ENCODE results near the gene SMU1.

SMU1 gene

GRCh38 chr9:33076046-33077004, at the start of gene SMU1:
Gene SMU1, minus strand, starts transcription at chr9:33076674. Its CDS starts 66 bp downstream, at chr9:33076608.
- Histone ChIP-seq H3K9ac (ENCODE audit: low read length) (peak within 1 kb of the TSS; percentile 96), H3K4me3 (ENCODE audit: low read length) (peak within 1 kb of the TSS; percentile 94), H3K27me3 (ENCODE audit: control insufficient read depth, insufficient read depth, low read length) (no peaks in the 10 kb centered on the region), H3K4me1 (ENCODE audit: control insufficient read depth, low read depth, low read length) (peaks cover 4% of the 10 kb centered on the region), H3K36me3 (ENCODE audit: control insufficient read depth, low read depth, low read length) (peaks cover 21% of the 10 kb centered on the region), H3K9me3 (ENCODE audit: control insufficient read depth, low read depth, low read length) (no peaks in the 10 kb centered on the region), H3K27ac (ENCODE audit: low read length) (peak within 1 kb of the TSS; percentile 84)

- Histone ChIP-seq H3K4me3 (ENCODE audit: low read length) (no peak overlapping the region), H3K9me3 (ENCODE audit: control insufficient read depth, low read depth, low read length) (no peaks in the 10 kb centered on the region), H3K36me3 (ENCODE audit: control insufficient read depth, low read depth, low read length) (no peaks in the 10 kb centered on the region), H3K9ac (ENCODE audit: low read length) (no peak overlapping the region), H3K27ac (ENCODE audit: low read length) (no peak overlapping the region), H3K27me3 (ENCODE audit: control insufficient read depth, insufficient read depth, low read length) (no peaks in the 10 kb centered on the region), H3K4me1 (ENCODE audit: control insufficient read depth, low read depth, low read length) (no peaks in the 10 kb centered on the region)
Observed at GRCh38 chr9:33125461-33125860, 49.0 kb upstream of the SMU1 start.

GRCh38 chr9:33124751-33125381, 48.4 kb upstream of the SMU1 start:
- no peaks in the 10 kb centered on the region for H3K27me3 ChIP-seq (ENCODE audit: control insufficient read depth, insufficient read depth, low read length)
- H3K4me1 ChIP-seq (ENCODE audit: control insufficient read depth, low read depth, low read length), result no peaks in the 10 kb centered on the region
- H3K4me3 ChIP-seq (ENCODE audit: low read length), result no peak overlapping the region
- no peaks in the 10 kb centered on the region for H3K9me3 ChIP-seq (ENCODE audit: control insufficient read depth, low read depth, low read length)
- no peak overlapping the region for H3K27ac ChIP-seq (ENCODE audit: low read length)
- H3K9ac ChIP-seq (ENCODE audit: low read length), result no peak overlapping the region
- H3K36me3 ChIP-seq (ENCODE audit: control insufficient read depth, low read depth, low read length), result no peaks in the 10 kb centered on the region

GRCh38 chr9:33124046-33124445, 47.6 kb upstream of the SMU1 start:
- no peaks in the 10 kb centered on the region for H3K36me3 ChIP-seq (ENCODE audit: control insufficient read depth, low read depth, low read length)
- H3K9me3 ChIP-seq (ENCODE audit: control insufficient read depth, low read depth, low read length), result no peaks in the 10 kb centered on the region
- no peaks in the 10 kb centered on the region for H3K4me1 ChIP-seq (ENCODE audit: control insufficient read depth, low read depth, low read length)
- H3K27me3 ChIP-seq (ENCODE audit: control insufficient read depth, insufficient read depth, low read length), result no peaks in the 10 kb centered on the region
- no peak overlapping the region for H3K9ac ChIP-seq (ENCODE audit: low read length)
- no peak overlapping the region for H3K4me3 ChIP-seq (ENCODE audit: low read length)
- H3K27ac ChIP-seq (ENCODE audit: low read length), result no peak overlapping the region

- H3K9ac ChIP-seq (ENCODE audit: low read length), result no peak overlapping the region
- H3K4me3 ChIP-seq (ENCODE audit: low read length), result no peak overlapping the region
- H3K9me3 ChIP-seq (ENCODE audit: control insufficient read depth, low read depth, low read length), result no peaks in the 10 kb centered on the region
- no peaks in the 10 kb centered on the region for H3K36me3 ChIP-seq (ENCODE audit: control insufficient read depth, low read depth, low read length)
- H3K4me1 ChIP-seq (ENCODE audit: control insufficient read depth, low read depth, low read length), result no peaks in the 10 kb centered on the region
- no peaks in the 10 kb centered on the region for H3K27me3 ChIP-seq (ENCODE audit: control insufficient read depth, insufficient read depth, low read length)
- H3K27ac ChIP-seq (ENCODE audit: low read length), result no peak overlapping the region
Observed at GRCh38 chr9:33123407-33124031, 47.0 kb upstream of the SMU1 start.

- H3K27me3 ChIP-seq (ENCODE audit: control insufficient read depth, insufficient read depth, low read length), result no peaks in the 10 kb centered on the region
- H3K9ac ChIP-seq (ENCODE audit: low read length), result no peak overlapping the region
- no peaks in the 10 kb centered on the region for H3K9me3 ChIP-seq (ENCODE audit: control insufficient read depth, low read depth, low read length)
- no peak overlapping the region for H3K27ac ChIP-seq (ENCODE audit: low read length)
- no peaks in the 10 kb centered on the region for H3K36me3 ChIP-seq (ENCODE audit: control insufficient read depth, low read depth, low read length)
- no peaks in the 10 kb centered on the region for H3K4me1 ChIP-seq (ENCODE audit: control insufficient read depth, low read depth, low read length)
- H3K4me3 ChIP-seq (ENCODE audit: low read length), result no peak overlapping the region
Observed at GRCh38 chr9:33120620-33121019, 44.1 kb upstream of the SMU1 start.

GRCh38 chr9:33117796-33118195, 41.3 kb upstream of the SMU1 start:
- no peak overlapping the region for H3K27ac ChIP-seq (ENCODE audit: low read length)
- no peaks in the 10 kb centered on the region for H3K27me3 ChIP-seq (ENCODE audit: control insufficient read depth, insufficient read depth, low read length)
- H3K36me3 ChIP-seq (ENCODE audit: control insufficient read depth, low read depth, low read length), result no peaks in the 10 kb centered on the region
- no peak overlapping the region for H3K4me3 ChIP-seq (ENCODE audit: low read length)
- no peak overlapping the region for H3K9ac ChIP-seq (ENCODE audit: low read length)
- H3K9me3 ChIP-seq (ENCODE audit: control insufficient read depth, low read depth, low read length), result no peaks in the 10 kb centered on the region
- no peaks in the 10 kb centered on the region for H3K4me1 ChIP-seq (ENCODE audit: control insufficient read depth, low read depth, low read length)

- no peaks in the 10 kb centered on the region for H3K27me3 ChIP-seq (ENCODE audit: control insufficient read depth, insufficient read depth, low read length)
- no peak overlapping the region for H3K27ac ChIP-seq (ENCODE audit: low read length)
- no peak overlapping the region for H3K4me3 ChIP-seq (ENCODE audit: low read length)
- H3K4me1 ChIP-seq (ENCODE audit: control insufficient read depth, low read depth, low read length), result peaks cover 1% of the 10 kb centered on the region
- H3K9ac ChIP-seq (ENCODE audit: low read length), result no peak overlapping the region
- H3K9me3 ChIP-seq (ENCODE audit: control insufficient read depth, low read depth, low read length), result no peaks in the 10 kb centered on the region
- H3K36me3 ChIP-seq (ENCODE audit: control insufficient read depth, low read depth, low read length), result no peaks in the 10 kb centered on the region
Observed at GRCh38 chr9:33117306-33117705, 40.8 kb upstream of the SMU1 start.

- Histone ChIP-seq H3K4me3 (ENCODE audit: low read length) (no peak overlapping the region), H3K9ac (ENCODE audit: low read length) (no peak overlapping the region), H3K9me3 (ENCODE audit: control insufficient read depth, low read depth, low read length) (no peaks in the 10 kb centered on the region), H3K36me3 (ENCODE audit: control insufficient read depth, low read depth, low read length) (no peaks in the 10 kb centered on the region), H3K4me1 (ENCODE audit: control insufficient read depth, low read depth, low read length) (peaks cover 5% of the 10 kb centered on the region), H3K27ac (ENCODE audit: low read length) (no peak overlapping the region), H3K27me3 (ENCODE audit: control insufficient read depth, insufficient read depth, low read length) (no peaks in the 10 kb centered on the region)
Observed at GRCh38 chr9:33116860-33117259, 40.4 kb upstream of the SMU1 start.

GRCh38 chr9:33114746-33115145, 38.3 kb upstream of the SMU1 start:
- Histone ChIP-seq H3K36me3 (ENCODE audit: control insufficient read depth, low read depth, low read length) (no peaks in the 10 kb centered on the region), H3K4me3 (ENCODE audit: low read length) (no peak overlapping the region), H3K27ac (ENCODE audit: low read length) (no peak overlapping the region), H3K27me3 (ENCODE audit: control insufficient read depth, insufficient read depth, low read length) (no peaks in the 10 kb centered on the region), H3K4me1 (ENCODE audit: control insufficient read depth, low read depth, low read length) (peaks cover 9% of the 10 kb centered on the region), H3K9ac (ENCODE audit: low read length) (no peak overlapping the region), H3K9me3 (ENCODE audit: control insufficient read depth, low read depth, low read length) (no peaks in the 10 kb centered on the region)

- no peak overlapping the region for H3K9ac ChIP-seq (ENCODE audit: low read length)
- no peaks in the 10 kb centered on the region for H3K36me3 ChIP-seq (ENCODE audit: control insufficient read depth, low read depth, low read length)
- H3K27ac ChIP-seq (ENCODE audit: low read length), result no peak overlapping the region
- no peaks in the 10 kb centered on the region for H3K27me3 ChIP-seq (ENCODE audit: control insufficient read depth, insufficient read depth, low read length)
- no peaks in the 10 kb centered on the region for H3K9me3 ChIP-seq (ENCODE audit: control insufficient read depth, low read depth, low read length)
- H3K4me3 ChIP-seq (ENCODE audit: low read length), result no peak overlapping the region
- peaks cover 9% of the 10 kb centered on the region for H3K4me1 ChIP-seq (ENCODE audit: control insufficient read depth, low read depth, low read length)
Observed at GRCh38 chr9:33113799-33114547, 37.5 kb upstream of the SMU1 start.

All from iPS-18a (cell line).